HEK293 (cell line): ENCODE results near the gene DENND10.
A peak's percentile ranks its signal among the peaks of the same experiment; 100 is the strongest.

Source experiments
- CTCF ChIA-PET: fragments of 350-600 bp; formaldehyde crosslinking; extraction: SDS; loops from one replicate; lab custom pipeline; 2021; ENCODE audit warnings: antibody characterized with exemption; lab: Yijun Ruan, JAX
- POLR2A ChIA-PET: fragments of 300-600 bp; formaldehyde crosslinking; extraction: SDS; loops from one replicate; lab custom pipeline; 2020; ENCODE audit warnings: antibody characterized with exemption, inconsistent platforms; lab: Yijun Ruan, JAX
- H3K27ac ChIP-seq: fragments of 200-500 bp; sonication (Bioruptor generic); 2 replicates; pipeline ENCODE4 v1.5.1; 2014; ENCODE audit warnings: low read depth, low read length, control low read depth, inconsistent platforms; ENCODE audit errors: extremely low read depth
- H3K36me3 ChIP-seq, 2 experiments: fragments of 200-500 bp in 1 of 2; sonication (Bioruptor generic) in 1 of 2; 1 replicate in 1 of 2; 2 replicates in 1 of 2; pipeline ENCODE4 v1.5.1; 2014 to 2017; ENCODE audit warnings: inconsistent platforms in 2 of 2, low read length in 2 of 2; ENCODE audit not compliant: control insufficient read depth in 2 of 2, insufficient read depth in 1 of 2
- H3K4me1 ChIP-seq: fragments of 200-500 bp; sonication (Bioruptor generic); 2 replicates; pipeline ENCODE4 v1.5.1; 2014; ENCODE audit warnings: mild to moderate bottlenecking, low read length, inconsistent platforms; ENCODE audit not compliant: control insufficient read depth, insufficient read depth
- H3K4me3 ChIP-seq: 2 replicates; pipeline ENCODE4 v1.5.1; 2011; ENCODE audit warnings: low read depth, mild to moderate bottlenecking, control low read depth, low read length, moderate library complexity
- H3K9me3 ChIP-seq: fragments of 200-500 bp; sonication (Bioruptor generic); 2 replicates; pipeline ENCODE4 v1.5.1; 2014; ENCODE audit warnings: low read depth, low read length, inconsistent platforms; ENCODE audit not compliant: control insufficient read depth, insufficient read depth
- GLIS1 ChIP-seq: fragments of 450-650 bp; formaldehyde crosslinking; IDR thresholded peaks from 2 replicates; pipeline ENCODE4 v1.5.1; 2016; ENCODE audit warnings: missing biosample characterization, missing genetic modification characterization
- ZNF132 ChIP-seq: fragments of 450-650 bp; formaldehyde crosslinking; IDR thresholded peaks from 2 replicates; pipeline ENCODE4 v1.5.1; 2017; ENCODE audit warnings: missing biosample characterization, missing genetic modification characterization, borderline replicate concordance
- ZNF138 ChIP-seq: fragments of 450-650 bp; formaldehyde crosslinking; IDR thresholded peaks from 2 replicates; pipeline ENCODE4 v1.5.1; 2016; ENCODE audit warnings: missing biosample characterization, missing genetic modification characterization, borderline replicate concordance
- ZNF146 ChIP-seq: fragments of 450-650 bp; formaldehyde crosslinking; IDR thresholded peaks from 2 replicates; pipeline ENCODE4 v1.5.1; 2016; ENCODE audit warnings: missing biosample characterization, missing genetic modification characterization
- ZNF157 ChIP-seq: fragments of 450-650 bp; formaldehyde crosslinking; IDR thresholded peaks from 2 replicates; pipeline ENCODE4 v1.5.1; 2016; ENCODE audit warnings: missing biosample characterization, missing genetic modification characterization
- ZNF174 ChIP-seq: fragments of 450-650 bp; formaldehyde crosslinking; IDR thresholded peaks from 2 replicates; pipeline ENCODE4 v1.5.0; 2017; ENCODE audit warnings: missing biosample characterization, mild to moderate bottlenecking, missing genetic modification characterization
- ZNF184 ChIP-seq: fragments of 450-650 bp; IDR thresholded peaks from 2 replicates; pipeline ENCODE4 v1.5.1; 2018; ENCODE audit warnings: missing biosample characterization, mild to moderate bottlenecking, missing genetic modification characterization
- ZNF202 ChIP-seq: fragments of 450-650 bp; formaldehyde crosslinking; IDR thresholded peaks from 2 replicates; pipeline ENCODE4 v1.5.1; 2016; ENCODE audit warnings: missing biosample characterization, missing genetic modification characterization, borderline replicate concordance
- ZNF23 ChIP-seq: fragments of 450-650 bp; formaldehyde crosslinking; IDR thresholded peaks from 2 replicates; pipeline ENCODE4 v1.5.1; 2016; ENCODE audit warnings: missing biosample characterization, missing genetic modification characterization, borderline replicate concordance
- ZNF292 ChIP-seq: fragments of 450-650 bp; formaldehyde crosslinking; IDR thresholded peaks from 2 replicates; pipeline ENCODE4 v1.5.1; 2016; ENCODE audit warnings: low read depth, missing biosample characterization, missing genetic modification characterization, borderline replicate concordance
- ZNF398 ChIP-seq: fragments of 450-650 bp; formaldehyde crosslinking; IDR thresholded peaks from 2 replicates; pipeline ENCODE4 v1.5.1; 2017; ENCODE audit warnings: missing biosample characterization, missing genetic modification characterization
- ZNF433 ChIP-seq: fragments of 450-650 bp; formaldehyde crosslinking; IDR thresholded peaks from 2 replicates; pipeline ENCODE4 v1.5.1; 2016; ENCODE audit warnings: missing biosample characterization, missing genetic modification characterization, low read depth
- ZNF621 ChIP-seq: fragments of 450-650 bp; formaldehyde crosslinking; IDR thresholded peaks from 2 replicates; pipeline ENCODE4 v1.5.1; 2017; ENCODE audit warnings: missing biosample characterization, missing genetic modification characterization
- ZNF623 ChIP-seq: fragments of 450-650 bp; formaldehyde crosslinking; IDR thresholded peaks from 2 replicates; pipeline ENCODE4 v1.5.1; 2016; ENCODE audit warnings: missing biosample characterization, missing genetic modification characterization
- ZNF704 ChIP-seq: fragments of 450-650 bp; formaldehyde crosslinking; IDR thresholded peaks from 2 replicates; pipeline ENCODE4 v1.5.1; 2016; ENCODE audit warnings: missing biosample characterization, missing genetic modification characterization
- ZNF768 ChIP-seq: fragments of 450-650 bp; formaldehyde crosslinking; IDR thresholded peaks from 2 replicates; pipeline ENCODE4 v1.5.1; 2018; ENCODE audit warnings: missing biosample characterization, mild to moderate bottlenecking, missing genetic modification characterization
- ZSCAN4 ChIP-seq: fragments of 450-650 bp; formaldehyde crosslinking; IDR thresholded peaks from 2 replicates; pipeline ENCODE4 v1.5.1; 2017; ENCODE audit warnings: missing biosample characterization, missing genetic modification characterization
- ZXDB ChIP-seq: fragments of 450-650 bp; formaldehyde crosslinking; IDR thresholded peaks from 2 replicates; pipeline ENCODE4 v1.5.1; 2016; ENCODE audit warnings: missing biosample characterization, missing genetic modification characterization
- TF ChIP-seq, protein P1 (sequence below): fragments of 450-650 bp; formaldehyde crosslinking; IDR thresholded peaks from 2 replicates; pipeline ENCODE4 v1.5.1; 2017; ENCODE audit warnings: missing biosample characterization, missing genetic modification characterization
- TF ChIP-seq, protein P2 (sequence below): fragments of 450-650 bp; formaldehyde crosslinking; IDR thresholded peaks from 2 replicates; pipeline ENCODE4 v1.5.1; 2016; ENCODE audit warnings: missing biosample characterization, missing genetic modification characterization
- TF ChIP-seq, protein P3 (sequence below): fragments of 450-650 bp; formaldehyde crosslinking; conservative IDR thresholded peaks from 2 replicates; pipeline ENCODE4 v1.5.1; 2016; ENCODE audit warnings: low read depth, missing biosample characterization, missing genetic modification characterization
- TF ChIP-seq, protein P4 (sequence below): fragments of 450-650 bp; formaldehyde crosslinking; IDR thresholded peaks from 2 replicates; pipeline ENCODE4 v1.5.1; 2016; ENCODE audit warnings: missing biosample characterization, missing genetic modification characterization

DENND10 gene

DNA sequence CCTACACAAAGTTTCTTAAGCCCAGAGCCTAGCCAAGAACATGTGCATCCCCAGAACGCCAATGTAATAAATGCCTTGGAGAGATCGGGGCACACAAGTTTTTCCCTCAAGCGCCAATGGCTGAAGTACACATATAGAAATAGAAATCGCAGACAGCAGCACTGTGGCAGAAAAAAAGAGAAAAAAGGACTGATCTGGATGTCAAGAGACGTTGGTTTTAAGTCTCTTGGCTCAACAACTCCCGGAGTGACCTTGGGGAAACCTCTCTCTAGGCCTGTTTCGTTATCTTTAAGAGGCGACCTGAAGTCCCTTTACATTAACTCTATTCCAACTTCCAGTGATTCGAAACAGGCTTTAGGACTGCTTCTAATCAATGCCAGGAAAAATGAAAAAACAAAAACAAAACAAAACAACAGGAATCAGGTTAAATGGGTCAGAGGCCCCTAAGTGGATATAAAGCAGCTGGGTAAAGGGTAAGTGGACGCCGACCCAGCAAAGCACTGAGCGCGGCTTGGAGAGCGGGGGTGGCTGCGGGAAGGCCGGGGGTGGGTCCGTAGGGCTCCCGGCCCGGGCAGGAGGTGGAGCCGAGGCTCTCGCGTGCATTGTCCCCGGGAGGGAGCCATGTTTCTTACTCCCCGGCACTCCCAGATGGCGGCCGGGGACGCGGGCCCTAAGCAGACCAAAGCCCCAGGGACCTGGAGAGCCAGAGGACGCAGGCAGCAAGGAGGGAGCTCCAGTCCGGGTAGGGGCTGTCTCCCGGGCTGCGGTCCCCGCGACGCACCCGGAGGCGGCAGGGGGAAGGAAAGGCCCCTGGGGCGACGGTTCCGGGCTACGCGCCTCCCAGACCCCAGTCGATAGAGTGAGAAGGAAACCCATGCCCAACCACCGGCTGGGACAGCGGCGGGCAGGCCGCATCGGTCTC, 24.1 kb upstream of the DENND10 start:
- POLR2A ChIA-PET = interaction anchor here (0.6 to 3.3 kb wide), 5 partner anchors 8 to 521 kb away, joined by 3 to 19 read pairs (median 3); partner anchors contain the start of gene DENND10
- Histone ChIP-seq H3K9me3 (no peaks in the 10 kb centered on the region), H3K36me3 (peaks cover 6 to 20% of the 10 kb centered on the region in 2 experiments; a peak in 2 of 3 replicates), H3K4me1 (peaks cover 12% of the 10 kb centered on the region), H3K4me3 (peak overlapping the region; percentile 94), H3K27ac (peak overlapping the region; percentile 96)
- CTCF ChIA-PET = interaction anchor here (0.6 kb wide), 1 partner anchor 9 kb away, joined by 3 read pairs; no protein-coding TSS in a partner anchor
- TF ChIP-seq ZNF23 (tag by site-specific recombination) (no peak), ZNF768 (tag by site-specific recombination) (no peak), ZNF623 (no peak), ZNF202 (tag by site-specific recombination) (no peak), ZNF398 (tag by site-specific recombination) (no peak), ZNF704 (tag by site-specific recombination) (no peak), ZNF146 (tag by site-specific recombination) (no peak), ZXDB (tag by site-specific recombination) (peak; percentile 49; the same call in 1 of the 2 replicates), ZNF157 (tag by site-specific recombination) (no peak), ZNF621 (no peak), ZNF132 (tag by site-specific recombination) (no peak), ZNF138 (tag by site-specific recombination) (no peak), ZNF433 (tag by site-specific recombination) (no peak), GLIS1 (tag by site-specific recombination) (no peak; the same call in 1 of the 2 replicates), ZNF184 (tag by site-specific recombination) (no peak), ZSCAN4 (tag by site-specific recombination) (no peak), ZNF174 (tag by site-specific recombination) (no peak), ZNF292 (tag by site-specific recombination) (no peak)
- TF ChIP-seq, protein P1, sequence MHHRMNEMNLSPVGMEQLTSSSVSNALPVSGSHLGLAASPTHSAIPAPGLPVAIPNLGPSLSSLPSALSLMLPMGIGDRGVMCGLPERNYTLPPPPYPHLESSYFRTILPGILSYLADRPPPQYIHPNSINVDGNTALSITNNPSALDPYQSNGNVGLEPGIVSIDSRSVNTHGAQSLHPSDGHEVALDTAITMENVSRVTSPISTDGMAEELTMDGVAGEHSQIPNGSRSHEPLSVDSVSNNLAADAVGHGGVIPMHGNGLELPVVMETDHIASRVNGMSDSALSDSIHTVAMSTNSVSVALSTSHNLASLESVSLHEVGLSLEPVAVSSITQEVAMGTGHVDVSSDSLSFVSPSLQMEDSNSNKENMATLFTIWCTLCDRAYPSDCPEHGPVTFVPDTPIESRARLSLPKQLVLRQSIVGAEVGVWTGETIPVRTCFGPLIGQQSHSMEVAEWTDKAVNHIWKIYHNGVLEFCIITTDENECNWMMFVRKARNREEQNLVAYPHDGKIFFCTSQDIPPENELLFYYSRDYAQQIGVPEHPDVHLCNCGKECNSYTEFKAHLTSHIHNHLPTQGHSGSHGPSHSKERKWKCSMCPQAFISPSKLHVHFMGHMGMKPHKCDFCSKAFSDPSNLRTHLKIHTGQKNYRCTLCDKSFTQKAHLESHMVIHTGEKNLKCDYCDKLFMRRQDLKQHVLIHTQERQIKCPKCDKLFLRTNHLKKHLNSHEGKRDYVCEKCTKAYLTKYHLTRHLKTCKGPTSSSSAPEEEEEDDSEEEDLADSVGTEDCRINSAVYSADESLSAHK (tag by site-specific recombination) = no peak
- TF ChIP-seq, protein P2, sequence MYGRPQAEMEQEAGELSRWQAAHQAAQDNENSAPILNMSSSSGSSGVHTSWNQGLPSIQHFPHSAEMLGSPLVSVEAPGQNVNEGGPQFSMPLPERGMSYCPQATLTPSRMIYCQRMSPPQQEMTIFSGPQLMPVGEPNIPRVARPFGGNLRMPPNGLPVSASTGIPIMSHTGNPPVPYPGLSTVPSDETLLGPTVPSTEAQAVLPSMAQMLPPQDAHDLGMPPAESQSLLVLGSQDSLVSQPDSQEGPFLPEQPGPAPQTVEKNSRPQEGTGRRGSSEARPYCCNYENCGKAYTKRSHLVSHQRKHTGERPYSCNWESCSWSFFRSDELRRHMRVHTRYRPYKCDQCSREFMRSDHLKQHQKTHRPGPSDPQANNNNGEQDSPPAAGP (tag by site-specific recombination) = 0 out of 2 replicates have a peak, but pooled peaks have one; percentile 18
- TF ChIP-seq, protein P3, sequence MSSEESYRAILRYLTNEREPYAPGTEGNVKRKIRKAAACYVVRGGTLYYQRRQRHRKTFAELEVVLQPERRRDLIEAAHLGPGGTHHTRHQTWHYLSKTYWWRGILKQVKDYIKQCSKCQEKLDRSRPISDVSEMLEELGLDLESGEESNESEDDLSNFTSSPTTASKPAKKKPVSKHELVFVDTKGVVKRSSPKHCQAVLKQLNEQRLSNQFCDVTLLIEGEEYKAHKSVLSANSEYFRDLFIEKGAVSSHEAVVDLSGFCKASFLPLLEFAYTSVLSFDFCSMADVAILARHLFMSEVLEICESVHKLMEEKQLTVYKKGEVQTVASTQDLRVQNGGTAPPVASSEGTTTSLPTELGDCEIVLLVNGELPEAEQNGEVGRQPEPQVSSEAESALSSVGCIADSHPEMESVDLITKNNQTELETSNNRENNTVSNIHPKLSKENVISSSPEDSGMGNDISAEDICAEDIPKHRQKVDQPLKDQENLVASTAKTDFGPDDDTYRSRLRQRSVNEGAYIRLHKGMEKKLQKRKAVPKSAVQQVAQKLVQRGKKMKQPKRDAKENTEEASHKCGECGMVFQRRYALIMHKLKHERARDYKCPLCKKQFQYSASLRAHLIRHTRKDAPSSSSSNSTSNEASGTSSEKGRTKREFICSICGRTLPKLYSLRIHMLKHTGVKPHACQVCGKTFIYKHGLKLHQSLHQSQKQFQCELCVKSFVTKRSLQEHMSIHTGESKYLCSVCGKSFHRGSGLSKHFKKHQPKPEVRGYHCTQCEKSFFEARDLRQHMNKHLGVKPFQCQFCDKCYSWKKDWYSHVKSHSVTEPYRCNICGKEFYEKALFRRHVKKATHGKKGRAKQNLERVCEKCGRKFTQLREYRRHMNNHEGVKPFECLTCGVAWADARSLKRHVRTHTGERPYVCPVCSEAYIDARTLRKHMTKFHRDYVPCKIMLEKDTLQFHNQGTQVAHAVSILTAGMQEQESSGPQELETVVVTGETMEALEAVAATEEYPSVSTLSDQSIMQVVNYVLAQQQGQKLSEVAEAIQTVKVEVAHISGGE (tag by site-specific recombination) = peak; percentile 58
- TF ChIP-seq, protein P4, sequence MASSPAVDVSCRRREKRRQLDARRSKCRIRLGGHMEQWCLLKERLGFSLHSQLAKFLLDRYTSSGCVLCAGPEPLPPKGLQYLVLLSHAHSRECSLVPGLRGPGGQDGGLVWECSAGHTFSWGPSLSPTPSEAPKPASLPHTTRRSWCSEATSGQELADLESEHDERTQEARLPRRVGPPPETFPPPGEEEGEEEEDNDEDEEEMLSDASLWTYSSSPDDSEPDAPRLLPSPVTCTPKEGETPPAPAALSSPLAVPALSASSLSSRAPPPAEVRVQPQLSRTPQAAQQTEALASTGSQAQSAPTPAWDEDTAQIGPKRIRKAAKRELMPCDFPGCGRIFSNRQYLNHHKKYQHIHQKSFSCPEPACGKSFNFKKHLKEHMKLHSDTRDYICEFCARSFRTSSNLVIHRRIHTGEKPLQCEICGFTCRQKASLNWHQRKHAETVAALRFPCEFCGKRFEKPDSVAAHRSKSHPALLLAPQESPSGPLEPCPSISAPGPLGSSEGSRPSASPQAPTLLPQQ (tag by site-specific recombination) = peak; percentile 39; the same call in 1 of the 2 replicates
